OCI-LY7 (cell line): ENCODE data around the gene ZNF280A. TPM values are rescaled to one million over a fixed set of nuclear protein-coding genes. Genes with fewer than 3 reads are reported as not detected.

Experiments used
- BruUV-seq: library from RNA; stranded (reverse); fragments of 400-500 nt; replicated peaks from 2 replicates; lab custom pipeline; 2021; lab: Mats Ljungman, UMichigan
- CTCF ChIA-PET: fragments of 300-600 bp; sonication (Branson Sonifier 250); formaldehyde crosslinking; loops from one replicate; lab custom pipeline; 2022; ENCODE audit warnings: antibody characterized with exemption; ENCODE audit not compliant: unreplicated experiment; lab: Charles Lee
- POLR2A ChIA-PET: fragments of 300-600 bp; sonication (Branson Sonifier 250); formaldehyde crosslinking; loops from one replicate; lab custom pipeline; 2022; ENCODE audit warnings: antibody characterized with exemption; lab: Charles Lee
- DNase-seq: peaks from one replicate; pipeline ENCODE4 v3.0.0-alpha.2; 2015; ENCODE audit warnings: low spot score
- H2AFZ ChIP-seq: fragments of 200-600 bp; sonication (generic), shearing (Covaris generic); 2 replicates; pipeline ENCODE4 v1.6.1; 2014; ENCODE audit warnings: mild to moderate bottlenecking, antibody characterized with exemption, low read length, moderate library complexity
- H3K27ac ChIP-seq: fragments of 200-600 bp; sonication (generic); 2 replicates; pipeline ENCODE4 v1.5.1; 2014; ENCODE audit warnings: mixed run types, low read depth, mild to moderate bottlenecking, moderate library complexity, low read length, inconsistent platforms; ENCODE audit not compliant: poor library complexity, severe bottlenecking
- H3K36me3 ChIP-seq: fragments of 200-600 bp; sonication (generic); 2 replicates; pipeline ENCODE4 v1.6.1; 2014; ENCODE audit warnings: mild to moderate bottlenecking, antibody characterized with exemption, low read length, moderate library complexity, mixed read lengths; ENCODE audit not compliant: insufficient read depth
- H3K4me1 ChIP-seq: fragments of 200-600 bp; sonication (generic); 2 replicates; pipeline ENCODE4 v1.5.1; 2014; ENCODE audit warnings: mild to moderate bottlenecking, low read length; ENCODE audit not compliant: insufficient read depth, poor library complexity, severe bottlenecking
- H3K4me2 ChIP-seq: fragments of 200-600 bp; sonication (generic); 2 replicates; pipeline ENCODE4 v1.6.1; 2014; ENCODE audit warnings: mild to moderate bottlenecking, low read length
- H3K4me3 ChIP-seq: fragments of 200-600 bp; sonication (generic); 2 replicates; pipeline ENCODE4 v1.5.1; 2014; ENCODE audit warnings: mild to moderate bottlenecking, low read depth, low read length; ENCODE audit not compliant: poor library complexity, severe bottlenecking
- H3K79me2 ChIP-seq: fragments of 200-600 bp; sonication (generic); 2 replicates; pipeline ENCODE4 v1.6.1; 2016; ENCODE audit warnings: low read depth, mild to moderate bottlenecking, low read length, moderate library complexity, mixed read lengths; ENCODE audit not compliant: insufficient read depth
- H3K9me2 ChIP-seq: fragments of 200-600 bp; sonication (generic); 2 replicates; pipeline ENCODE4 v1.6.1; 2016; ENCODE audit warnings: mild to moderate bottlenecking, low read length, mixed read lengths; ENCODE audit not compliant: insufficient read depth
- H3K9me3 ChIP-seq: fragments of 200-600 bp; sonication (generic); 2 replicates; pipeline ENCODE4 v1.6.1; 2014; ENCODE audit warnings: mild to moderate bottlenecking, mixed run types, low read length, mixed read lengths
- H4K20me1 ChIP-seq: fragments of 200-600 bp; sonication (generic); 2 replicates; pipeline ENCODE4 v1.6.1; 2014; ENCODE audit warnings: mild to moderate bottlenecking, antibody characterized with exemption, low read length, moderate library complexity, mixed read lengths; ENCODE audit not compliant: insufficient read depth
- CTCF ChIP-seq: fragments of 200-600 bp; sonication (generic); conservative IDR thresholded peaks from 2 replicates; pipeline ENCODE4 v1.5.1; 2014; ENCODE audit warnings: mild to moderate bottlenecking, antibody characterized with exemption, low read length, moderate library complexity, mixed read lengths
- EZH2phosphoT487 ChIP-seq: fragments of 200-600 bp; sonication (generic); IDR thresholded peaks from 2 replicates; pipeline ENCODE4 v1.6.1; 2018; ENCODE audit warnings: low read depth, borderline replicate concordance, mild to moderate bottlenecking, mixed run types, antibody characterized with exemption, low read length, moderate library complexity, mixed read lengths
- intact Hi-C: fragments of 100-400 bp; cut with micrococcal nuclease; formaldehyde crosslinking; loops from one replicate; pipeline ENCODE4 v1.10.0; 2022; ENCODE audit not compliant: unreplicated experiment
- total RNA-seq, 2 experiments: library from RNA; depleted of rRNA in 1 of 2; stranded (reverse); fragments of >200 nt in 1 of 2; shearing (Covaris generic) in 1 of 2; gene quantifications; 2 replicates each; pipeline ENCODE4 v1.2.3, GENCODE V29; 2014 to 2022

The ZNF280A gene
- total RNA-seq, 2 experiments from 2014 or later = not detected

- Histone ChIP-seq H3K9me2 (no peaks in the 10 kb centered on the region), H3K27ac (no peak overlapping the region), H3K4me2 (no peak overlapping the region), H3K79me2 (no peaks in the 10 kb centered on the region), H4K20me1 (no peaks in the 10 kb centered on the region), H3K9me3 (peaks cover 14% of the 10 kb centered on the region; the same call in 1 of the 2 replicates), H3K4me1 (peaks cover 20% of the 10 kb centered on the region), H2AFZ (no peak overlapping the region), H3K36me3 (no peaks in the 10 kb centered on the region), H3K4me3 (no peak overlapping the region)
- no peak for DNase-seq
- ChIA-PET POLR2A (no interaction called here), CTCF (interaction anchor here (1.2 kb wide), 1 partner anchor 85 kb away, joined by 3 read pairs; no protein-coding TSS in a partner anchor)
- no TSS peak for BruUV-seq
- intact Hi-C loops = loop anchor here (10.0 kb wide), 1 partner anchor 309 kb away; no protein-coding TSS in a partner anchor
- TF ChIP-seq CTCF (no peak), EZH2phosphoT487 (no peak)
Measured at GRCh38 chr22:22465782-22466181, 54.3 kb downstream of the ZNF280A start.

- ChIA-PET POLR2A (no interaction called here), CTCF (interaction anchor here (1.2 kb wide), 1 partner anchor 85 kb away, joined by 3 read pairs; no protein-coding TSS in a partner anchor)
- Histone ChIP-seq H3K4me3 (no peak overlapping the region), H3K4me2 (no peak overlapping the region), H4K20me1 (no peaks in the 10 kb centered on the region), H3K9me3 (peaks cover 18% of the 10 kb centered on the region), H3K27ac (no peak overlapping the region), H2AFZ (no peak overlapping the region), H3K4me1 (peaks cover 20% of the 10 kb centered on the region), H3K36me3 (no peaks in the 10 kb centered on the region), H3K9me2 (no peaks in the 10 kb centered on the region), H3K79me2 (no peaks in the 10 kb centered on the region)
- no TSS peak for BruUV-seq
- DNase-seq = no peak
- intact Hi-C loops = loop anchor here (10.0 kb wide), 1 partner anchor 310 kb away; no protein-coding TSS in a partner anchor
- TF ChIP-seq CTCF = no peak
- no peak for TF ChIP-seq EZH2phosphoT487
Measured at GRCh38 chr22:22465094-22465602, 54.9 kb downstream of the ZNF280A start.

DNA sequence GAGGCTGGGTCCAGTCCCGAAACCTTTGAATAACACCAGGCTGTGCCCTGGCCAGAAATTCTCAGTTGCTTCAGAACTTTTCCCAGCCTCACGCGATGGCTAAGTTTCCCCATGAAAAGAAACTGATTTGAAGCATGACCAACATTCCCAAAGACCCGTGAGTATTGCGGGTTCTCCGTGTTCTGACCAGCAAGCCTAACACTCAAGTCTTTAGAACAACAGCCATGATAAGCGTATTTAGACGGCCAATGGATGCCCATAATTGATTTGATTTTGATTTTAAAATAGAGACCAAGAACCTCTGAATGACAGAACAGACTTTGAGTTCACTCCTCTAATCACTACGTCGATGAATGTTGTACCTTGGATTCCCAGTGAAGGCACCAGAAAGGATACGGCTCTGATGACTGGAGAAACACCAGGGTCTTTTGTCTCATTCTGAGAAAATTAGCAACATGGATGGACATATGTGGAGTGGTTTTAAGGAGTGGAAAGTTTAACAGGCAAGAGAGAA lies 55.5 kb downstream of the ZNF280A start:
- BruUV-seq = no TSS peak
- peaks cover 20% of the 10 kb centered on the region for H3K4me1 ChIP-seq
- ChIA-PET POLR2A (interaction anchor here (0.6 to 1.3 kb wide), 2 partner anchors 27 to 108 kb away, joined by 3 to 6 read pairs; no protein-coding TSS in a partner anchor), CTCF (interaction anchor here (1.2 to 1.5 kb wide), 2 partner anchors 84 to 112 kb away, joined by 3 to 4 read pairs; no protein-coding TSS in a partner anchor)
- peaks cover 20% of the 10 kb centered on the region for H3K9me3 ChIP-seq
- no peak for DNase-seq
- H4K20me1 ChIP-seq = no peaks in the 10 kb centered on the region
- no peaks in the 10 kb centered on the region for H3K9me2 ChIP-seq
- H3K4me2 ChIP-seq = no peak overlapping the region
- intact Hi-C loops = loop anchor here (1.0 to 10.0 kb wide), 3 partner anchors 33 to 310 kb away; no protein-coding TSS in a partner anchor
- no peak overlapping the region for H2AFZ ChIP-seq
- no peaks in the 10 kb centered on the region for H3K36me3 ChIP-seq
- no peak overlapping the region for H3K4me3 ChIP-seq
- H3K27ac ChIP-seq = no peak overlapping the region
- H3K79me2 ChIP-seq = no peaks in the 10 kb centered on the region
- TF ChIP-seq CTCF = no peak
- TF ChIP-seq EZH2phosphoT487 = no peak
